Tibial artery (tissue), 4 donors: ENCODE data around the gene SSBP1.

Source experiments
- DNase-seq, 2 donors: peaks; one replicate each; pipeline ENCODE4 v3.0.0-alpha.2; 2019
- H3K27ac ChIP-seq, 2 donors: fragments of 200-600 bp; sonication (generic) in 1 of 2; 1 replicate in 1 of 2; 2 replicates in 1 of 2; pipeline ENCODE4 v1.5.1; 2018 to 2019; ENCODE audit warnings: mild to moderate bottlenecking in 1 of 2
- H3K27me3 ChIP-seq, 2 donors: fragments of 200-600 bp; sonication (generic) in 1 of 2; one replicate each; pipeline versions ENCODE4 v1.5.1 to v1.6.0; 2016 to 2019
- H3K36me3 ChIP-seq, 3 donors: fragments of 200-600 bp; sonication (generic) in 2 of 3; one replicate each; pipeline ENCODE4 v1.5.1; 2016 to 2019; ENCODE audit warnings: mild to moderate bottlenecking in 2 of 3
- H3K4me1 ChIP-seq, 4 donors: fragments of 200-600 bp; sonication (generic) in 2 of 4; 1 replicate in 3 of 4; 2 replicates in 1 of 4; pipeline ENCODE4 v1.5.1; 2016 to 2019
- H3K4me3 ChIP-seq, 2 donors: fragments of 200-600 bp; sonication (generic) in 1 of 2; 1 replicate in 1 of 2; 2 replicates in 1 of 2; pipeline ENCODE4 v1.5.1; 2018 to 2019; ENCODE audit warnings: mild to moderate bottlenecking in 2 of 2
- H3K9me3 ChIP-seq, 3 donors: fragments of 200-600 bp; sonication (generic) in 1 of 3; one replicate each; pipeline ENCODE4 v1.5.1; 2016 to 2019
- CTCF ChIP-seq, 2 experiments: fragments of 200-600 bp in 1 of 2; fragments of 450-650 bp in 1 of 2; IDR thresholded peaks; one replicate each; pipeline ENCODE4 v1.5.1; 2017 to 2019; ENCODE audit warnings: antibody characterized with exemption in 2 of 2, mild to moderate bottlenecking in 1 of 2, moderate library complexity in 1 of 2
- intact Hi-C: fragments of 100-400 bp; cut with DNase I; formaldehyde crosslinking; loops from one replicate; pipeline ENCODE4 v1.15.0; 2023; ENCODE audit warnings: low total_unique reads

SSBP1 gene

GRCh38 chr7:141737118-141737835, 881 bp upstream of the SSBP1 start:
- DNase-seq, result no peak
- Histone ChIP-seq H3K4me3 (peak overlapping the region; percentile 67 to 75), H3K27me3 (no peaks in the 10 kb centered on the region), H3K36me3 (peaks cover 14 to 19% (median 15%) of the 10 kb centered on the region in 3 donors), H3K4me1 (peaks cover 0 to 22% (median 14%) of the 10 kb centered on the region in 4 donors), H3K27ac (peak overlapping the region; percentile 78 to 83), H3K9me3 (no peaks in the 10 kb centered on the region)
- intact Hi-C loops, result loop anchor here (5.0 kb wide), 1 partner anchor 720 kb away; no protein-coding TSS in a partner anchor
- no peak for TF ChIP-seq CTCF (IDR thresholded peaks at IDR 0.05)

- H3K9me3 ChIP-seq, result no peaks in the 10 kb centered on the region
- intact Hi-C loops, result loop anchor here (5.0 kb wide), 1 partner anchor 721 kb away; no protein-coding TSS in a partner anchor
- no peak for DNase-seq
- H3K36me3 ChIP-seq, result peaks cover 28 to 32% (median 29%) of the 10 kb centered on the region in 3 donors
- H3K27ac ChIP-seq, result peak overlapping the region; percentile 78 to 83
- peak overlapping the region; percentile 67 to 75 for H3K4me3 ChIP-seq
- no peaks in the 10 kb centered on the region for H3K27me3 ChIP-seq
- H3K4me1 ChIP-seq, result peaks cover 0 to 22% (median 14%) of the 10 kb centered on the region in 4 donors
- TF ChIP-seq CTCF (IDR thresholded peaks at IDR 0.05), result no peak
Measured at GRCh38 chr7:141738592-141739013, 445 bp downstream of the SSBP1 start.

GRCh38 chr7:141739250-141739649, 1.1 kb downstream of the SSBP1 start:
- intact Hi-C loops, result loop anchor here (5.0 kb wide), 1 partner anchor 722 kb away; no protein-coding TSS in a partner anchor
- Histone ChIP-seq H3K9me3 (no peaks in the 10 kb centered on the region), H3K4me1 (peaks cover 0 to 22% (median 14%) of the 10 kb centered on the region in 4 donors), H3K36me3 (peaks cover 34 to 39% (median 35%) of the 10 kb centered on the region in 3 donors), H3K27me3 (no peaks in the 10 kb centered on the region), H3K27ac (peak overlapping the region in 1 of 2 donors; percentile 83), H3K4me3 (peak overlapping the region in 1 of 2 donors; percentile 67)
- no peak for DNase-seq
- TF ChIP-seq CTCF (IDR thresholded peaks at IDR 0.05), result no peak

- Histone ChIP-seq H3K36me3 (peaks cover 63 to 67% (median 64%) of the 10 kb centered on the region in 3 donors), H3K4me1 (peaks cover 0 to 17% (median 12%) of the 10 kb centered on the region in 4 donors), H3K27me3 (no peaks in the 10 kb centered on the region), H3K27ac (no peak overlapping the region), H3K9me3 (no peaks in the 10 kb centered on the region), H3K4me3 (no peak overlapping the region)
- TF ChIP-seq CTCF (IDR thresholded peaks at IDR 0.05), result no peak
- intact Hi-C loops, result no loop called here
- no peak for DNase-seq
Measured at GRCh38 chr7:141742229-141742628, 4.1 kb downstream of the SSBP1 start.

DNA sequence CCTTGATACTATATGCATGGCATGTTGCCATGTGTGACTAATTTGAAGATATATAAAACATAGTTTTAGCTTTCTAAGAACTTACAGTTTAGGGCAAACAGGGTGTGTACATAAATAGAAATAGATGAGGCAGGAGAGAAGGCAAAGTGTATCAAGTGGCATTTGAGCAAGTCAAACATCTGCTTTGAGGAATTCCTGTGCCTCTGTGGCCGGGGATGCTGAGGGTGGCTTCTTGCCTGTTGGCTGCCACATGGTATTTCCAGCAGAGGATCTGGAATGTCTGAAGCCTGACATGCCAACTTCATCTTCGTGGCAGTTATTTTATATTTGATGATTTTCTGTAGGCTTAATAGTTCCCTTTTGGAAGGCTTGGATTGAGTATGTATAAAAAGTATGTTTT, 6.0 kb downstream of the SSBP1 start:
- intact Hi-C loops, result no loop called here
- no peak overlapping the region for H3K4me3 ChIP-seq
- peaks cover 78 to 86% (median 82%) of the 10 kb centered on the region in 3 donors for H3K36me3 ChIP-seq
- no peak overlapping the region for H3K27ac ChIP-seq
- no peak for TF ChIP-seq CTCF (IDR thresholded peaks at IDR 0.05)
- no peaks in the 10 kb centered on the region for H3K9me3 ChIP-seq
- no peak for DNase-seq
- peaks cover 0 to 8% (median 6%) of the 10 kb centered on the region in 4 donors for H3K4me1 ChIP-seq
- no peaks in the 10 kb centered on the region for H3K27me3 ChIP-seq
